Measurements from ENCODE around the gene SLC44A1. TPM values are rescaled to one million over a fixed set of nuclear protein-coding genes. Genes with fewer than 3 reads are reported as not detected.

The SLC44A1 gene
- total RNA-seq, 1 donor from 2014 or later, result 33.5 TPM

DNA sequence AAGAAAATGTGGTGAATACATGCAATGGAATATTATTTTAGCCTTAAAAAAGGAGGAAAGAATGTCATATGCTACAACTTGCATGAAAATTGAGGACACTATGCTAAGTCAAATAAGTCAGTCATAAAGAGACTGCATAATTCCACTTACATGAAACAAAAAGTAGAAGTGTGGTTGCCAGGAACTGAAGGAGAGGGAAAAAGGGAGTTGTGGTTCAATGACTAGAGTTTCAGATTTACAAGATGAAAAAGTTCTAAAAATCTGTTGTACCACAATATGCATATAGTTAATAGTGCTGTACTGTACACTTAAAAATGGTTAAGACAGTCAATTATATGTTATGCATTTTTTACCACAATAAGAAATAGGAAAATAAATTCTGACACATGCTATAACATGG lies 95.4 kb downstream of the SLC44A1 start:
- no peak for DNase-seq

GRCh38 chr9:105341434-105342146 lies 97.1 kb downstream of the SLC44A1 start:
- no peak for DNase-seq

DNA sequence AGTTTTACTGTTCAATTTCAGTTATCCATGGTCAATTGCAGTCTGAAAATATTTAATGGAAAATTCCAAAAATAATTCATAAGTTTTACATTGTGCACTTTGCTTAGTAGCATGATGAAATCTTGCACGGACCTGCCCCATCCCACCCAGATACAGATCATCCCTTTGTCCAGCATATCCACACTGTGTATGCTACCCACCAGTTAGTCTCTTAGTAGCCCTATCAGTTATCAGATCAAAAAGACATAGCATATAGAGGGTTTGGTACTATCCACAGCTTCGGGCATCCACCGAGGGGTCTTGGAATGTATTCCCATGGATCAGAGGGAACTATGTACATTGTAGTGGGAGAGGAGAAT lies 97.7 kb downstream of the SLC44A1 start:
- DNase-seq, result no peak

GRCh38 chr9:105344283-105344682 lies 99.8 kb downstream of the SLC44A1 start:
- no peak for DNase-seq

- no peak for DNase-seq
Measured at GRCh38 chr9:105345626-105346025, 101.2 kb downstream of the SLC44A1 start.

DNA sequence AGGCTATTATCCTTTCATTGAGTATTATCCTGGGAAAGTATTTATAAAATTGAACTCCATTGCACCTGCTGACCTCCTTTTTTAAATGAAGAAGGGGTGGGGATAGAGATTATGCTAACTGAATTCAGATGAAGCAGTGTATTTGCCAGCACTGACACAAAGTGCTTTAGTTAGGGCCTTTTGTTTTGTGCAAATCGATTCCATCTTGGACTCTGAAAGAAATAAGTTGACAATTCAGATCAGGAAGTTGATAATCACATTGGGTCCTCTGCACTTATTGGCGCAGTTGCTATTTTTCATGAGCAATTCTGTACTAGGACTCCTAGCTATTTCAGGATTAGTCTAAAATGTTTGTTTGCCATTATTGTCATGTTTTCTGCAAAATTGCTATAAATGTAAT lies 101.8 kb downstream of the SLC44A1 start:
- no peak for DNase-seq

- no peak for DNase-seq
Measured at GRCh38 chr9:105354448-105354847, 110.0 kb downstream of the SLC44A1 start.

DNA sequence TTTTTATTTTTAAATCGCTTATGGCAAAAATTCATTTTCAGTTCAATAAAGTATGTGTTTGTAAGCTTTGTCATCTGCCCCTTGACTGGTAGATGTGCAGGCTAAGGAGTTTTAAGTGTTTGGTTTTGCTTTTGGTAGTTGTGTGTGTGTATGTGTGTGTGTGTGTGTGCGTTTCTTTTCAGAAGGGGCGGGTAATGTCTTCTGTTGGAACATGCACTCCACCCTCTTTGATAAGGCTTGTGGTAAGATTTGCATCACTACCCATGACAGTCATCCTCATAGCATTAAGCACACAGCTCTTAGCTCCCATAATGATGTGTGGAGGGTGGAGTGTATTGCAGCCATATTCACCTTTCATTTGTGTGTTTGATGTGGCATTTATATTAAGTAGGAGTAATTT lies 111.3 kb downstream of the SLC44A1 start:
- no peak for DNase-seq

GRCh38 chr9:105357937-105358336 lies 113.5 kb downstream of the SLC44A1 start:
- no peak for DNase-seq

DNA sequence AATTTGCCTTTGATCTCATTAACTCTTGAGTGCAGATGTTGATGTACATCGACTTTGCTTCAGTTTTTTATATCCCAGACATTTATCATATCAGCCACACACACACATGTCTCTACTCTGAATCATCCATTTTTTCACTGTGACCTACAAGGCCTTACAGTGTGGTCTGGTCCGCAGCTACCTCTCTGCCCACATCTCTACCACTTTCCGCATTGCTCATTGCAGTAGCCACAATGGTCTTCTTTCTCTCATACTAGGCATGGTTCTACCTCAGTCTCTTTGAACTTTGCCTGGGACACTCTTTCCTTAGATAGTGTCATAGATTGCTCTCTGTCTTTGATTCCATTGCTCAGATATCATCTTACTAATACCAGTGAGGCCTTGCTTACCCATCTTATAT lies 115.4 kb downstream of the SLC44A1 start:
- no peak for DNase-seq

GRCh38 chr9:105360344-105360743 lies 115.9 kb downstream of the SLC44A1 start:
- no peak for DNase-seq

DNA sequence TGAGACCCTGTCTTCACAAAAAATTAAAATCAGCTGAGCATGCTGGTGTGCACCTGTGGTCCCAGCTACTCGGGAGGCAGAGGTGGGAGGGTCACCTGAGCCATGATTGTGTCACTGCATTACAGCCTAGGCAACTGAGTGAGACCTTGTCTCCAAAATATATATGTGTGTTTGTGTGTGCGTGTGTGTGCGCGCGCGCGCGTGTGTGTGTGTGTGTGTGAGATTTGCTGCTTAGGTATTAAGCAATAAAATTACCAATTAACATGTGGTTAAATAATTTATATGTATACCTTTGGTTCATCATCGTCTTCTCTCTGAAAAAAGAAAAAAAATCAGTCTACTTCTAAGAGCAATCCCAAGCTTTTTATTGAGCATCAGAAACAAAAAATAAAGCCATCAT lies 117.4 kb downstream of the SLC44A1 start:
- no peak for DNase-seq

DNA sequence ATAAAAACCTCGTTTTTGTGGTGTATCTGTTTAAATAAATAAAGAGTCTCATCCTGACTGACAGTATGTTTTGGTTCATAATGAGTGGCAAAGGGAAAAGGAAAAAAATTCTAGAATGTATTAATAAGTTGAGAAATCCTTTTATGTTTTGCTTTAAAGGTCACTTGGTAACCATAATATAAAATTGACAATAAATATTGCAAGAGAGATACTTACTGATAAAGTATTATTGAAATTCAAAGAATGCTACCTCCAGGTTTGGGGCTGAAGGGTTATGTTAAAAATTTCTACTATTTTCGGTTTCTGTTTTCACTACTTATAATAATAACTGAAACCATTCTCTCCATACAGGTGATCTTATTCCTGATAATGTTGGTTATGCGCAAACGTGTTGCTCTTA lies 118.0 kb downstream of the SLC44A1 start:
- DNase-seq, result no peak

GRCh38 chr9:105363837-105364236 lies 119.4 kb downstream of the SLC44A1 start:
- DNase-seq, result no peak

- DNase-seq, result no peak
Measured at GRCh38 chr9:105369911-105370310, 125.5 kb downstream of the SLC44A1 start.

DNA sequence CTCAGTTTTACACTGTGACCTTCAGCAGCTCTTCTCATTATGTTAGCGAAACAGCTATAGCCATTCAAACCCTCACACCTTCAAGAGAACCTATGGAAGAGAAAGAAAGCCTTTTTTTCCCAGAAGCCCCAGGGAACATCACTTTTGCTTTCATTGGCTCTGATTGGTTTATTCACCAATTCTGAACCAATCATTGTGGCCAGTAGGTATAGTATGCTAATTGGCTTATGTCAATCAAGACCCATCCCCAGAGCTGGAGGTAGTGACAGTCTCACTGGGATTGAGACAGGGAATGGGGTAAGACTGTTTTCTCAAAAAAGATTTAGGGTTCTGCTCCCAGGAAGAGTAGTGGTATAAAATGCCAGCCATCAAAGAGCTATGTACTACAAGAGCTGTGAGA lies 129.3 kb downstream of the SLC44A1 start:
- no peak for DNase-seq

GRCh38 chr9:105375323-105375722 lies 130.9 kb downstream of the SLC44A1 start:
- DNase-seq, result no peak

DNA sequence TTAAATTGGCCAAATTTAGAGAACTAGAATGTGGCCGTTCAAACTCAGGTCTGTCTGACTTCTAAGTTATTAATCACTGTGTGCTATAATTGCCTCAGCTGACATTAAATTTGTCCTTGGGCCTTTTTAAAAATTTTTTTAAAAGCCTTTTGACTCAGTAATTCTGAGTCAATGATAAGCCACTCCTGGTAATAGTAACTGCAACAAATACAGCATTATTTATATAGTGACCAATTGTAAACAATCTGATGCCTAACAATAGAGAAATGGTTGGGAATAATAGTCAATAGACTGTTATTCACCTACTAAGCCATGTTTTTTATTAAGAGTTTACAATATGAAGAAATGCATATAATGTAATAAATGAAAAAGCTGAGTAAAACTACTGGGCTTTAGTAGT lies 132.4 kb downstream of the SLC44A1 start:
- DNase-seq, result no peak

DNA sequence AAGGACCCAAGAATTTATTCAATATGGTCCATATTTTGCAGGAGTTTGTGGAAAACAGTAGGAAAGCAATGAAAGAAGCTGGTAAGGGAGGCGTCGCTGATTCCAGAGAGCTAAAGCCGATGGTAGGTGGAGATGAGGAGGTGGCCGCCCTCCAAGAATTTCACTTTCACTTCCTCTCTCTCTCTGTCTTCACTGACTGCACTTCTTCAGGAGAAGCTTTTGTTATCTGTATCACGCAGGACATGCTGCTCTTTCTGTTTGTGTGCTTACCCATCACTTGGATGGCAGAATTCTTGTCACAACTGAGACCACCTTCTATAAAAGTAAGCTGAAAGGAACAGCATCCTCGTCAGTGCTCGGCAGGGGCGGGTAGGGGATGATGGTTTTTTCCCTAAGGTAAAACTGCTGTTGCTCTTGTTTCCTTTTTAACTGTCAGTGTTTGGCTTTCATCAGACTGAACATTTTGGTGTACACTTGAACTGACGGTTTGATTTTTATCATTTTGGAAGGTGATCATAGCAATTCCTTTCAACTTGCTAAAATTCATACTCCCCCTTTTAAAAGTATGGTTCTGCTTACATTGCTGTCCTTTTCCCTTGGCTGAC lies 141.0 kb downstream of the SLC44A1 start:
- no peak for DNase-seq

DNA sequence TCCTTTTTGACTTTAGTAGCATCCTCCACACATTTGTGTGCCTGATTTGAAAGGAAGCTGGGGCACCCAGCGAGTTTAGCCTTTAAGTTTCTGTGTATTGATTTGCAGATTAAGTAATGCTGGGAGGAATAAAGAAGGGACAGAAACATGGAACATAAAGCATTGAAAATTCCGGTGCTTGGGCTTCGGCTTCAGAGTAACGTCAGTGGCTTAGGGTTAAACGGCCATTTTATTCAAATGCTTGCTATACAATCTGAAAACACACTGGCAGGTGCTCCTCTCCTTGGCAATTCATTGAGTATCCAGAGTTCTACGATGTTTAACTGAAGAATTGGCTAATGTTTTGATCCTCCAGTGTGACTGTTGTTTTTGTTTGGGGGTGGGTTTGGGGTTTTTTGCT lies 145.3 kb downstream of the SLC44A1 start:
- DNase-seq, result no peak

DNA sequence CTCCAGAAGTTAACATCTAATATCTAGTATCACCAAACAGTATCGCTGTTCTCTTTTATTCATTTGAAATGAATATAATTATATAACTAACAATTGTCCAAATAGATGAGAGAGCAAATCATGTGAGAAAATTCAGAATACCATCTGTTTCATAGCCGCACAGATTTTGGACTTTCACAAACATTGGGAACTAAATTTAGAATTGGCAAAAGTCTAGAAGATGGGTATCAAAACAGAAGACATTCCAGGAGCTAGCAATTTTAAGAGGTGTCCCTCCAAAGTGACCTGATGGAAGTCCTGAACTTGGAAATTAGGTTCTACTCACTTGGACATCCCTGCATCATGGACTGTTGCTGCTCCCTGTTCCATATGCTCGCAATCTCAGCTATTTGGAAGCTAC lies 146.4 kb downstream of the SLC44A1 start:
- DNase-seq, result no peak

DNA sequence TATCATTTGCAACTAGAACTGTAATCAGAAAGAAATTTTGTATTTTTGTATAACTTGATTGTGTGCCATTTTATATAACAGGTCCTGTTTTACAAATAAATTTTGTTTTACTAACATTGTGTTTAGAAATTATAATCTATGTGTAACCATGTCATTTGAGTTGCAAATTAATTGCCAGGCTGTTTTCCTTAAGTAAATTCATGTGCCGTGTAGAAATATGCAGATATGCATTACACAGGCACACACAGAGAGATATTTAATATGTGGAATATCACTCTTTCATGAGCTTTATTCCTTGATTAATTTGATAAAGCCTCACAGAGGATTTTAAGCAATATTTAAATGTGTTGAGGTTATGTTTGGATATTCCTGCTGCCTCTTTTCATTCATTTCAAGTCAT lies 146.8 kb downstream of the SLC44A1 start:
- DNase-seq, result no peak

GRCh38 chr9:105392531-105392930 lies 148.1 kb downstream of the SLC44A1 start:
- DNase-seq, result no peak

DNA sequence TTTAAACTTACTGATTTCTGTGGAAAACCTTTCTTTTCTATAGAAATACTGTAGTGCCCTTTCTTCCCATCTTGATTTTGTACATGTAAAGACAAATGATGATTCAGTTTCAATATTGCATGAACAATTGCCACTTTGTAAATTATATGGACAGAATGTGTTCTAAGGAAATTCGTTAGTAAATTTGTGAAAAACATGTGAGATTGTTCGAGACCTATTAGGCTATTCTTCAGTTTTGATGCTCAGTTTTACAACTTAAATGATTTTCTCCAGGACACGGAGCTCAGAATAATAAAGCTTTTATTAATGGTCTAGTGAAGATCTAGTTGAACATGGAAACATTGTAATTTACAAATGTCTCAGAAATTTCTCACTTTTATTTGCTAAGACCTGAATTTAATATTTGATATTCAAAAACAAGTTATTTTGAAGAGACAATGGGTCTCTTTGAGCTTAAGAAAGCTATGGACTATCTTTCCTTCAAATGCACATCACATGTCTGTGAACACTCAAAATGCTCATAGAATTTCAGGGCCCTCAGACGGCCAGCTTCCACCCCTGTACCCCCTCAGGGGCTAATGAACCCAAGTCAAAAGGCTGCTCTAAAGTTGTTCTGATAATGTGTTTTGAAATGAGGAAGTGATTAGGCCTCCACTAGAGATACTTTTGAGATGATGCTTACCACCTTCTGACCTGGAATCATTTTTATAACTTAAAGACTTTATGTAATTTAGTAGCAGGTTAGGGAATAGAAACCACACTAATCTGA lies 149.3 kb downstream of the SLC44A1 start:
- DNase-seq, result no peak
